Epithelial cell of proximal tubule (primary cell): Measurements from ENCODE around the gene PRCC. TPM values are rescaled to one million over a fixed set of nuclear protein-coding genes. Genes with fewer than 3 reads are reported as not detected.

Experiments used
- total RNA-seq: library from RNA; depleted of rRNA; stranded (reverse); fragments of >200 nt; gene quantifications from 2 replicates; pipeline ENCODE4 v1.2.3, GENCODE V29; 2015

PRCC gene
- total RNA-seq, 1 donor from 2014 or later, result 49.5 TPM

Other genes with a start within 250 kb of the PRCC start
- gene IQGAP3, start 195.0 kb upstream of the PRCC start, total RNA-seq, result 65.0 and 65.3 TPM in 2 replicates
- gene TTC24, start 187.8 kb upstream of the PRCC start, total RNA-seq, result not detected in 2 replicates
- 124 and 127 TPM in 2 replicates for gene NAXE, start 175.8 kb upstream of the PRCC start, total RNA-seq
- gene GPATCH4, start 166.1 kb upstream of the PRCC start, total RNA-seq, result 15.9 and 22.9 TPM in 2 replicates
- gene HAPLN2, start 148.1 kb upstream of the PRCC start, total RNA-seq, result not detected in 2 replicates
- not detected in 2 replicates for gene BCAN, start 125.4 kb upstream of the PRCC start, total RNA-seq
- gene NES, start 90.1 kb upstream of the PRCC start, total RNA-seq, result 11.6 and 70.2 TPM in 2 replicates
- gene CRABP2, start 62.0 kb upstream of the PRCC start, total RNA-seq, result 12.2 and 77.1 TPM in 2 replicates
- gene METTL25B, start 39.1 kb upstream of the PRCC start, total RNA-seq, result 6.9 and 19.9 TPM in 2 replicates
- gene ISG20L2, start 38.8 kb upstream of the PRCC start, total RNA-seq, result 19.4 and 26.4 TPM in 2 replicates
- gene MRPL24, start 26.4 kb upstream of the PRCC start, total RNA-seq, result 47.7 and 65.8 TPM in 2 replicates
- gene HDGF, start 15.9 kb upstream of the PRCC start, total RNA-seq, result 279 and 348 TPM in 2 replicates
- 2.0 and 3.5 TPM in 2 replicates for gene SH2D2A, start 49.3 kb downstream of the PRCC start, total RNA-seq
- gene INSRR, start 91.6 kb downstream of the PRCC start, total RNA-seq, result not detected in 2 replicates
- not detected in 2 replicates for gene NTRK1, start 93.3 kb downstream of the PRCC start, total RNA-seq
- gene PEAR1, start 126.2 kb downstream of the PRCC start, total RNA-seq, result 19.0 and 20.8 TPM in 2 replicates
- gene LRRC71, start 153.1 kb downstream of the PRCC start, total RNA-seq, result not detected in 2 replicates